Measurements from ENCODE around the gene SUGCT.

- TF ChIP-seq CTCF (conservative IDR thresholded peaks at IDR 0.05; ENCODE audit: low read length): no peak
- TF ChIP-seq EZH2phosphoT487 (IDR thresholded peaks at IDR 0.05; ENCODE audit: borderline replicate concordance): no peak
Observed at GRCh38 chr7:40211276-40212003, 76.6 kb downstream of the SUGCT start.
